HCT116 (cell line): ENCODE data around the gene PIEZO2. TPM values are rescaled to one million over a fixed set of nuclear protein-coding genes. Genes with fewer than 3 reads are reported as not detected.

Experiments
- ATAC-seq: fragments of 200-7000 bp; cut with Tn5 transposase; 2 replicates; pipeline ENCODE4 v1.9.1; 2020; ENCODE audit warnings: mild to moderate bottlenecking, moderate library complexity
- BruUV-seq: library from RNA; stranded (reverse); fragments of 400-500 nt; replicated peaks from 2 replicates; lab custom pipeline; 2021; lab: Mats Ljungman, UMichigan
- CTCF ChIA-PET: fragments of 300-600 bp; sonication (Branson Sonifier 250); formaldehyde crosslinking; loops from one replicate; lab custom pipeline; 2021; ENCODE audit warnings: antibody characterized with exemption; lab: Charles Lee
- POLR2A ChIA-PET: fragments of 300-600, 350-600 bp; sonication (Branson Sonifier 250); formaldehyde crosslinking; loops from one replicate; lab custom pipeline; 2021; ENCODE audit warnings: antibody characterized with exemption; lab: Charles Lee
- RAD21 ChIA-PET, 2 experiments: fragments of 300-600 bp; sonication (Branson Sonifier 250); formaldehyde crosslinking; loops; one replicate each; lab custom pipeline; 2023; ENCODE audit warnings: low total read pairs in 2 of 2; ENCODE audit not compliant: uncharacterized antibody in 2 of 2, unreplicated experiment in 2 of 2, low non-redundant PET in 1 of 2; lab: Charles Lee
- DNase-seq: peaks from one replicate; pipeline ENCODE4 v3.0.0-alpha.2; 2010; ENCODE audit warnings: low read depth, low spot score
- H2AFZ ChIP-seq: fragments of 200-600 bp; shearing (Covaris generic), sonication (generic); 2 replicates; pipeline ENCODE4 v1.6.1; 2017; ENCODE audit warnings: low read depth, mixed run types, mixed read lengths, antibody characterized with exemption, low read length; ENCODE audit not compliant: poor library complexity, severe bottlenecking
- H3K27ac ChIP-seq: 2 replicates; pipeline ENCODE4 v1.5.1; 2012; ENCODE audit warnings: low read depth, low read length
- H3K27me3 ChIP-seq: fragments of 200-600 bp; sonication (generic); 2 replicates; pipeline ENCODE4 v1.6.1; 2016; ENCODE audit warnings: mixed run types, low read length, mixed read lengths; ENCODE audit not compliant: insufficient read depth
- H3K36me3 ChIP-seq, 2 experiments: fragments of 200-500 bp in 1 of 2; fragments of 200-600 bp in 1 of 2; sonication (Bioruptor generic) in 1 of 2; sonication (generic) in 1 of 2; 2 replicates each; pipeline versions ENCODE4 v1.5.1 to v1.6.1; 2014 to 2016; ENCODE audit warnings: low read length in 2 of 2, inconsistent platforms in 1 of 2, mixed read lengths in 1 of 2, mixed run types in 1 of 2; ENCODE audit not compliant: insufficient read depth in 2 of 2, control insufficient read depth in 1 of 2
- H3K4me1 ChIP-seq, 2 experiments: fragments of 200-600 bp in 1 of 2; sonication (generic) in 1 of 2; 2 replicates each; pipeline versions ENCODE4 v1.5.1 to v1.6.1; 2012 to 2017; ENCODE audit warnings: low read length in 2 of 2, inconsistent platforms in 1 of 2, mild to moderate bottlenecking in 1 of 2, mixed read lengths in 1 of 2, mixed run types in 1 of 2, moderate library complexity in 1 of 2; ENCODE audit not compliant: insufficient read depth in 2 of 2, control insufficient read depth in 1 of 2
- H3K4me2 ChIP-seq: fragments of 200-600 bp; sonication (generic); 2 replicates; pipeline ENCODE4 v1.6.1; 2017; ENCODE audit warnings: mixed run types, low read length, mixed read lengths
- H3K4me3 ChIP-seq, 2 experiments: fragments of 200-600 bp in 1 of 2; sonication (generic) in 1 of 2; replicated peaks in 1 of 2; 2 replicates each; pipeline ENCODE4 v1.5.1; 2011 to 2016; ENCODE audit warnings: low read length in 2 of 2, control low read depth in 1 of 2, low read depth in 1 of 2, mild to moderate bottlenecking in 1 of 2, mixed read lengths in 1 of 2, mixed run types in 1 of 2
- H3K79me2 ChIP-seq: fragments of 200-600 bp; sonication (generic); 2 replicates; pipeline ENCODE4 v1.6.1; 2017; ENCODE audit warnings: mild to moderate bottlenecking, mixed run types, low read length, moderate library complexity, mixed read lengths; ENCODE audit not compliant: insufficient read depth
- H3K9ac ChIP-seq: fragments of 200-600 bp; sonication (generic); 2 replicates; pipeline ENCODE4 v1.6.1; 2016; ENCODE audit warnings: low read length, mixed read lengths
- H3K9me2 ChIP-seq: fragments of 200-600 bp; sonication (generic), shearing (Covaris generic); 2 replicates; pipeline ENCODE4 v1.6.1; 2017; ENCODE audit warnings: mixed run types, mild to moderate bottlenecking, moderate library complexity; ENCODE audit not compliant: insufficient read depth
- H3K9me3 ChIP-seq, 2 experiments: fragments of 200-500 bp in 1 of 2; fragments of 200-600 bp in 1 of 2; sonication (Bioruptor generic) in 1 of 2; sonication (generic) in 1 of 2; 2 replicates each; pipeline ENCODE4 v1.6.1; 2014 to 2017; ENCODE audit warnings: low read length in 2 of 2, mixed read lengths in 2 of 2, inconsistent platforms in 1 of 2, low read depth in 1 of 2, mild to moderate bottlenecking in 1 of 2, mixed run types in 1 of 2, moderate library complexity in 1 of 2; ENCODE audit not compliant: control insufficient read depth in 1 of 2, insufficient read depth in 1 of 2
- H4K20me1 ChIP-seq: fragments of 200-600 bp; sonication (generic), shearing (Covaris generic); 2 replicates; pipeline ENCODE4 v1.6.1; 2017; ENCODE audit warnings: mixed run types, mild to moderate bottlenecking, moderate library complexity; ENCODE audit not compliant: insufficient read depth
- EZH2phosphoT487 ChIP-seq: fragments of 200-600 bp; IDR thresholded peaks from 2 replicates; pipeline ENCODE4 v1.6.1; 2018; ENCODE audit warnings: antibody characterized with exemption, borderline replicate concordance
- POLR2A ChIP-seq: IDR thresholded peaks from 2 replicates; pipeline ENCODE4 v1.7.0; 2011; ENCODE audit warnings: borderline replicate concordance; ENCODE audit not compliant: insufficient read depth, insufficient read length; ENCODE audit errors: extremely low read depth
- SRF ChIP-seq: IDR thresholded peaks from 2 replicates; pipeline ENCODE4 v1.6.1; 2012; ENCODE audit warnings: low read depth
- intact Hi-C: fragments of 100-400 bp; cut with micrococcal nuclease; formaldehyde crosslinking; loops from 2 replicates; pipeline ENCODE4 v1.10.0; 2022
- total RNA-seq: library from RNA; stranded (reverse); gene quantifications from one replicate; pipeline ENCODE4 v1.2.1, GENCODE V29; 2021; ENCODE audit not compliant: unreplicated experiment

The PIEZO2 gene
- total RNA-seq, 1 experiment from 2014 or later: 0.34 TPM

GRCh38 chr18:11125492-11126315, 23.7 kb downstream of the PIEZO2 start:
- H3K9me3 ChIP-seq: no peaks in the 10 kb centered on the region
- POLR2A ChIA-PET: no interaction called here
- H3K9ac ChIP-seq: no peak overlapping the region
- no peak overlapping the region for H2AFZ ChIP-seq
- H3K27ac ChIP-seq: no peak overlapping the region
- intact Hi-C loops: no loop called here
- no peaks in the 10 kb centered on the region for H3K79me2 ChIP-seq
- H3K4me1 ChIP-seq: no peaks in the 10 kb centered on the region
- no TSS peak for BruUV-seq
- CTCF ChIA-PET: no interaction called here
- no peaks in the 10 kb centered on the region for H3K27me3 ChIP-seq
- no peaks in the 10 kb centered on the region for H3K9me2 ChIP-seq
- no peak overlapping the region for H3K4me2 ChIP-seq
- no peaks in the 10 kb centered on the region for H3K36me3 ChIP-seq
- TF ChIP-seq EZH2phosphoT487 (no peak), POLR2A (no peak)
- ATAC-seq: no peak
- no peak for DNase-seq
- RAD21 ChIA-PET: no interaction called here
- no peak overlapping the region for H3K4me3 ChIP-seq
- no peaks in the 10 kb centered on the region for H4K20me1 ChIP-seq

- Histone ChIP-seq H3K79me2 (no peaks in the 10 kb centered on the region), H3K4me1 (no peaks in the 10 kb centered on the region), H3K36me3 (no peaks in the 10 kb centered on the region), H3K4me3 (no peak overlapping the region)
- intact Hi-C loops: no loop called here
- TF ChIP-seq SRF (no peak), POLR2A (no peak)
- TF ChIP-seq, all 23 proteins: peak for 0
- ATAC-seq (no peak), DNase-seq (no peak)
- H2AFZ ChIP-seq: no peak overlapping the region
- H3K9ac ChIP-seq: no peak overlapping the region
- CTCF ChIA-PET: no interaction called here
- BruUV-seq: no TSS peak
- no peak overlapping the region for H3K27ac ChIP-seq
- POLR2A ChIA-PET: no interaction called here
- no peak overlapping the region for H3K4me2 ChIP-seq
- no peaks in the 10 kb centered on the region for H4K20me1 ChIP-seq
- RAD21 ChIA-PET: no interaction called here
- H3K9me3 ChIP-seq: no peaks in the 10 kb centered on the region
- no peaks in the 10 kb centered on the region for H3K9me2 ChIP-seq
- no peaks in the 10 kb centered on the region for H3K27me3 ChIP-seq
Observed at GRCh38 chr18:11124054-11124453, 25.3 kb downstream of the PIEZO2 start.
